Fibroblast of pulmonary artery (primary cell): ENCODE measurements around the gene ST14.
"Not testable (repeated sequence)": the region's sequence is repeated elsewhere in the genome, so short reads cannot be mapped to it uniquely, and the experiment has no call there.

Experiments
- DNase-seq: peaks from one replicate; pipeline ENCODE4 v3.0.0-alpha.2; 2010; ENCODE audit warnings: low read depth
- H3K4me3 ChIP-seq: replicated peaks from 2 replicates; pipeline ENCODE4 v1.5.1; 2011; ENCODE audit warnings: low read depth, mild to moderate bottlenecking, control low read depth, low read length, moderate library complexity
- CTCF ChIP-seq: IDR thresholded peaks from 2 replicates; pipeline ENCODE4 v1.5.1; 2011; ENCODE audit warnings: mild to moderate bottlenecking, control low read depth, low read length, inconsistent platforms; ENCODE audit errors: missing control alignments

ST14 gene

GRCh38 chr11:130168105-130168504 is 8.5 kb downstream of the ST14 start:
- no peak for TF ChIP-seq CTCF
- no peak for DNase-seq
- no peak overlapping the region for H3K4me3 ChIP-seq

GRCh38 chr11:130170345-130170744 is 10.8 kb downstream of the ST14 start:
- no peak for DNase-seq
- TF ChIP-seq CTCF, result no peak

GRCh38 chr11:130171534-130171933 is 12.0 kb downstream of the ST14 start:
- DNase-seq, result no peak
- TF ChIP-seq CTCF, result no peak
- H3K4me3 ChIP-seq, result no peak overlapping the region

More at GRCh38 chr11:130170345-130170744, 10.8 kb downstream of the ST14 start:
- no peak overlapping the region for H3K4me3 ChIP-seq

- H3K4me3 ChIP-seq, DNase-seq: not testable (repeated sequence)
Observed at GRCh38 chr11:130172001-130172400, 12.4 kb downstream of the ST14 start.

DNA sequence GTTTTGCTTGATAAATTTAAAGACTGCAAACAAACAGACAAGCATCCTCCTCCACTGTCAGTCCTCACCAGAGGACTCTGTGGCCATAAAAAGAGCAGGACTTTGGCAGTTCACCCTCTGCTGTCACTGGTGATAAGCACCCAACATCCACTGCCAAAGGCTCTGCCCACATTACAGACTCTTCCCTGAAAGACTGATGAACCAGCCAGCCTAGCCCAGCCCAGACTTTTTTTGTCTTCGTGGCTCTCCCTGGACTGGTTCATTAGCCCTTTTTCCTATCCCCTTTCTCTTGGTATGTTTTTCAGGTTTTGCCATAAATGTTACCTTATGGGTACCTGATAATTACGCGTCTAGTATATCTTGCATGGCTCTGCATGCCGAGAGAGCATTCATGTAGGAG is 15.1 kb downstream of the ST14 start:
- DNase-seq, result no peak
- no peak for TF ChIP-seq CTCF
- H3K4me3 ChIP-seq, result no peak overlapping the region

GRCh38 chr11:130175898-130176297 is 16.3 kb downstream of the ST14 start:
- no peak for DNase-seq
- no peak for TF ChIP-seq CTCF
- H3K4me3 ChIP-seq, result no peak overlapping the region

DNA sequence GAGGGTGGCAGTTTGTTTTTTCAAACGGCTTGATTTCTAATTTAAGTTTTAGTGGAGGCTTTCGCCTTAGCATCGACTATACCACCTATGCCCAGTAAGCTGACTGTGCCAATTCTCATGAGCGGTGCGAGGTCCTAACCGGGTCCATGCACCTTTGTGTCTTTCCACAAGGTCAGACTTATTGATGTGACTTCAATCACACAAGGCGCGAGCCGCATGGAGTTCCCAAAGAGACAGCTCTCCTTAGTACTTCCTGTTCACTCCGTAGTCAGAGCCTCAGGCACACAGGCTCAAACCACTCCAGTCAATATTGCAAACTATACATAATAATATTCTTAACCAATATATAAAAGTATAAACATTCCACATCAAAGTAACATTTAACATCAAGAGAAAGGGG is 18.2 kb downstream of the ST14 start:
- no peak overlapping the region for H3K4me3 ChIP-seq
- no peak for DNase-seq
- TF ChIP-seq CTCF, result no peak
